ENCODE data around the gene ALX3.

The ALX3 gene

DNA sequence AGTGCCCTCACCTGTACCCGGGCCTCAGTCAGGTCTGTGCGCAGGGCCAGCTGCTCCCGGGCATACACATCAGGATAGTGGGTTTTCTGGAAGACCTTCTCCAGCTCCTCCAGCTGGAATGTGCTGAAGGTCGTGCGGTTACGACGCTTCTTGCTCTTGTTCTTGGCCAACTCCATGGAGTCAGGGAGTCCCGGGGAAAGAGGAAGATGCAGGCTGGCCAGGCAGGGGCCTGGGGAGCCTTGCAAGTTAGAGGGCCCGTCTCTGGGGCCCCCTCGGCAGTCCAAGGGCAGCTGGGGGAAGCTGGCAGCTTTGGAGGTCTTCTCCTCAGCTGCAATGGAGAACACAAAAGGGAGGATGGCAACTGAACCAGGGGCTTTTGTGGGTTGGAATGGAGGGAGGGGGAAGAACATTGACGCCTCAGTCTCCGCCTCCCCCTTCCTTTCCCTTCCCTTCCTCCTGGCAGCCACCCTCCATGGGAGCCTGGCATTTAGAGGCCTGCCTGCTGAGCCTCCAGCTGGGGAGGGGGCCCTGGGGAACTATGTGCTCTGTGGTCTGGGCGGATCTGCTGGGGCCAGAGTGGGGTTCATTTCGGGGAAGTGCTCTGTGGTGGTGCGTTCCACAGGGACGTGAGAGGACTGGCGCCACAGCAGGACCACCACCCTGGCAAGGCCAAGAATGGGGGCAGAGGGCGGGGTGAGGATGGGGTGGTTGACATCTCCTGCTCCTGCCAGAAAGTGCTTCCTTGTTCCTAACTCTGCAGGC is 5.7 kb downstream of the ALX3 start:
- TF ChIP-seq, protein P1, sequence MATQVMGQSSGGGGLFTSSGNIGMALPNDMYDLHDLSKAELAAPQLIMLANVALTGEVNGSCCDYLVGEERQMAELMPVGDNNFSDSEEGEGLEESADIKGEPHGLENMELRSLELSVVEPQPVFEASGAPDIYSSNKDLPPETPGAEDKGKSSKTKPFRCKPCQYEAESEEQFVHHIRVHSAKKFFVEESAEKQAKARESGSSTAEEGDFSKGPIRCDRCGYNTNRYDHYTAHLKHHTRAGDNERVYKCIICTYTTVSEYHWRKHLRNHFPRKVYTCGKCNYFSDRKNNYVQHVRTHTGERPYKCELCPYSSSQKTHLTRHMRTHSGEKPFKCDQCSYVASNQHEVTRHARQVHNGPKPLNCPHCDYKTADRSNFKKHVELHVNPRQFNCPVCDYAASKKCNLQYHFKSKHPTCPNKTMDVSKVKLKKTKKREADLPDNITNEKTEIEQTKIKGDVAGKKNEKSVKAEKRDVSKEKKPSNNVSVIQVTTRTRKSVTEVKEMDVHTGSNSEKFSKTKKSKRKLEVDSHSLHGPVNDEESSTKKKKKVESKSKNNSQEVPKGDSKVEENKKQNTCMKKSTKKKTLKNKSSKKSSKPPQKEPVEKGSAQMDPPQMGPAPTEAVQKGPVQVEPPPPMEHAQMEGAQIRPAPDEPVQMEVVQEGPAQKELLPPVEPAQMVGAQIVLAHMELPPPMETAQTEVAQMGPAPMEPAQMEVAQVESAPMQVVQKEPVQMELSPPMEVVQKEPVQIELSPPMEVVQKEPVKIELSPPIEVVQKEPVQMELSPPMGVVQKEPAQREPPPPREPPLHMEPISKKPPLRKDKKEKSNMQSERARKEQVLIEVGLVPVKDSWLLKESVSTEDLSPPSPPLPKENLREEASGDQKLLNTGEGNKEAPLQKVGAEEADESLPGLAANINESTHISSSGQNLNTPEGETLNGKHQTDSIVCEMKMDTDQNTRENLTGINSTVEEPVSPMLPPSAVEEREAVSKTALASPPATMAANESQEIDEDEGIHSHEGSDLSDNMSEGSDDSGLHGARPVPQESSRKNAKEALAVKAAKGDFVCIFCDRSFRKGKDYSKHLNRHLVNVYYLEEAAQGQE (IDR thresholded peaks at IDR 0.05; ENCODE audit: insufficient read depth in 1 of 2, low read depth in 2 of 2, low read length in 2 of 2) = no peak
- TF ChIP-seq SIN3A (IDR thresholded peaks at IDR 0.05; ENCODE audit: borderline replicate concordance, insufficient read depth, low read length) = no peak
- TF ChIP-seq FOXP2 (optimal IDR thresholded peaks at IDR 0.05; ENCODE audit: borderline replicate concordance, extremely low read depth, extremely low read length, insufficient read depth) = no peak
- no peak for TF ChIP-seq POLR2AphosphoS5 (IDR thresholded peaks at IDR 0.05; ENCODE audit: low read depth, low read length)
- no peak for TF ChIP-seq TAF1 (IDR thresholded peaks at IDR 0.05; ENCODE audit: borderline replicate concordance, insufficient read depth, low read length)

DNA sequence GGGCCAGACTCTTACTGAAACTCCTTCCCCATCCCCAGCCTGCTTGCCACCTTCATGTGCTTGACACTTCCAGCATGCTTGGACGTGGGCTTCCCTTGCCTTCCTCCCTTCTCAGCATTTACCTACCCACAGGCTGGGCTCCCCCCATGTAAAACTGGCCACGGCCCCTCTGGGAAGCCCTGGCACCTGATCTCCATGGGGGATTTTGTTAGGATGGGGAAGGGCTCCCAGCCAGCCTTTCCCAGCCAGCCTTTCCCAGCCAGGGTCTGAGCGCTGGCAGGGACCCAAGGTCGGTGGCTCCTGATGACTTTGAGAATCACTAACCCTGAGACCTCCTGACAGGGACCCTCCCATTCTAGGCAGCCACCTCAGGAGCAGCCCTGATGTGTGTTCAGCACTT is 6.7 kb downstream of the ALX3 start:
- TF ChIP-seq SIN3A (IDR thresholded peaks at IDR 0.05; ENCODE audit: borderline replicate concordance, insufficient read depth, low read length) (no peak), TAF1 (IDR thresholded peaks at IDR 0.05; ENCODE audit: borderline replicate concordance, insufficient read depth, low read length) (no peak), POLR2AphosphoS5 (IDR thresholded peaks at IDR 0.05; ENCODE audit: low read depth, low read length) (no peak), FOXP2 (optimal IDR thresholded peaks at IDR 0.05; ENCODE audit: borderline replicate concordance, extremely low read depth, extremely low read length, insufficient read depth) (no peak)
- TF ChIP-seq, protein P1 (IDR thresholded peaks at IDR 0.05; ENCODE audit: insufficient read depth in 1 of 2, low read depth in 2 of 2, low read length in 2 of 2) = no peak

GRCh38 chr1:110062612-110063011 is 7.9 kb downstream of the ALX3 start:
- TF ChIP-seq POLR2AphosphoS5 (IDR thresholded peaks at IDR 0.05; ENCODE audit: low read depth, low read length) = no peak
- TF ChIP-seq FOXP2 (optimal IDR thresholded peaks at IDR 0.05; ENCODE audit: borderline replicate concordance, extremely low read depth, extremely low read length, insufficient read depth) = no peak
- TF ChIP-seq TAF1 (IDR thresholded peaks at IDR 0.05; ENCODE audit: borderline replicate concordance, insufficient read depth, low read length) = no peak
- TF ChIP-seq, protein P1 (IDR thresholded peaks at IDR 0.05; ENCODE audit: insufficient read depth in 1 of 2, low read depth in 2 of 2, low read length in 2 of 2) = no peak
- TF ChIP-seq SIN3A (IDR thresholded peaks at IDR 0.05; ENCODE audit: borderline replicate concordance, insufficient read depth, low read length) = no peak

- TF ChIP-seq, protein P1 (IDR thresholded peaks at IDR 0.05; ENCODE audit: insufficient read depth in 1 of 2, low read depth in 2 of 2, low read length in 2 of 2) = no peak
- no peak for TF ChIP-seq SIN3A (IDR thresholded peaks at IDR 0.05; ENCODE audit: borderline replicate concordance, insufficient read depth, low read length)
- no peak for TF ChIP-seq POLR2AphosphoS5 (IDR thresholded peaks at IDR 0.05; ENCODE audit: low read depth, low read length)
- TF ChIP-seq TAF1 (IDR thresholded peaks at IDR 0.05; ENCODE audit: borderline replicate concordance, insufficient read depth, low read length) = no peak
- no peak for TF ChIP-seq FOXP2 (optimal IDR thresholded peaks at IDR 0.05; ENCODE audit: borderline replicate concordance, extremely low read depth, extremely low read length, insufficient read depth)
These were observed 9.1 kb downstream of the ALX3 start for GRCh38 chr1:110061341-110061740.

Data from PFSK-1 (cell line).